SU-DHL-6 (cell line): Measurements from ENCODE around the gene ZNF182.

ENCODE experiments used
- CTCF ChIP-seq: fragments of 200-600 bp; sonication (generic); IDR thresholded peaks from one replicate; pipeline ENCODE4 v1.5.1; 2017; ENCODE audit warnings: antibody characterized with exemption, mild to moderate bottlenecking, low read length, moderate library complexity; ENCODE audit not compliant: insufficient read depth, poor library complexity, severe bottlenecking
- EZH2phosphoT487 ChIP-seq: fragments of 200-600 bp; sonication (generic), shearing (Covaris generic); conservative IDR thresholded peaks from 2 replicates; pipeline ENCODE4 v1.6.1; 2018; ENCODE audit warnings: mild to moderate bottlenecking, antibody characterized with exemption, low read length, moderate library complexity, mixed read lengths

DNA sequence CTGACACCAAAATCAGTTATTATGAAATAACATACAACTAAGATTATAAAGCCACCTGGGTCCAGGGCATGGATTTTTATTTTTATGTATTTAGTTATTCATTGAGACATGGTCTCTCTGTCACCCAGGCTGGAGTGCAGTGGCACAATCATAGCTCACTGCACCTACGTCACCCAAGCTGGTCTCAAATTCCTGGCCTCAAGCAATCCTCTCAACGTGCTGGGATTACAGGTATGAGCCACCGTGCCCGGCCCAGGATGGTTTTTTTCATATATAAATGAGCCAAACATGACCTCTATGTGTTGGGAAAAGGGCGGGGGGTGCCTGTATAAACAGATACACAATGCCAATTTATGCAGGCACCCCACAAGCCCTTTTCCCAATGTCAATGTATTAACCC, 43.1 kb upstream of the ZNF182 start:
- no peak for TF ChIP-seq CTCF
- no peak for TF ChIP-seq EZH2phosphoT487
